HG02610 (cell line): ENCODE measurements around the gene OR10J5.
"Not testable (repeated sequence)": the region's sequence is repeated elsewhere in the genome, so short reads cannot be mapped to it uniquely, and the experiment has no call there.

ENCODE experiments used
- ATAC-seq: cut with Tn5 transposase; IDR thresholded peaks from one replicate; pipeline ENCODE4 v1.9.1; 2021; ENCODE audit warnings: mild to moderate bottlenecking, moderate library complexity; ENCODE audit not compliant: unreplicated experiment

The OR10J5 gene, protein sequence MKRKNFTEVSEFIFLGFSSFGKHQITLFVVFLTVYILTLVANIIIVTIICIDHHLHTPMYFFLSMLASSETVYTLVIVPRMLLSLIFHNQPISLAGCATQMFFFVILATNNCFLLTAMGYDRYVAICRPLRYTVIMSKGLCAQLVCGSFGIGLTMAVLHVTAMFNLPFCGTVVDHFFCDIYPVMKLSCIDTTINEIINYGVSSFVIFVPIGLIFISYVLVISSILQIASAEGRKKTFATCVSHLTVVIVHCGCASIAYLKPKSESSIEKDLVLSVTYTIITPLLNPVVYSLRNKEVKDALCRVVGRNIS

DNA sequence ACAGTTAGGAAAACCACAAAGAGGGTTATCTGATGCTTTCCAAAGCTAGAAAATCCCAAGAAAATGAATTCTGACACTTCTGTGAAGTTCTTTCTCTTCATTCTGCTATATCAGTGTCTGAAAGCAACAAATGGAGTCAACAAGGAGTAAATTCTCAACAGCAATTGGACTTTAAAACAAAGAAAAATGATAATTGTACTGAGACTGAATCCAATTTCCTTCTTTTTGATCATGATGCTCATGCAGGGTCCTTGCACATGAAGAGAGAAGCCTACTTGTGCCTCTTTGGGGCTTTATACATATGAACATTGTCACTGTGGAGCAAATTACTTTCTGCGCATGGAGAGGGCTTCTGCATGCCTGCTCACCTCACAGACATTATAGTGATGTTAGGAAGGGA, at the start of gene OR10J5:
TSS of gene OR10J5 (minus strand) at position 101 of the 400 bp plus-strand sequence. CDS start at position 101, 0 bp downstream.
- ATAC-seq, result no peak

DNA sequence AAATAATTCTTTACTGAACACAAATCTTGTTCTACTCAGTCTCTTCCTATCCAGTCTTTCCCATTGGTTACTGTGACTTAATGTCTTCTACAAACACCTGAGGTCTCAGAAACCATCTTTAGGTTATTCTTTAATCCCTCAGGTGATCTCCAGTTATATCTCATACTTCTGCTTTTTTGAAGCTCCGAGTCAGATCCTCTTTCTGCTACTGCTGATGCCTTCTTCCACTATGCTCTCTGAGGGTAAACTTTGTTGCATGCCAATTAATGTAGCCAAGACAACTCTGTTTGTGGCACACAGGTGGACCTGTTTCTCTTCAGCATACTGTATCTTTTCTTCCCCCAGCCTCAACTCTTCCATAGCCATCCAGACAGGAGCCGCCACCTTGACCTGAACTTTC, 48.7 kb upstream of the OR10J5 start:
- ATAC-seq, result no peak

DNA sequence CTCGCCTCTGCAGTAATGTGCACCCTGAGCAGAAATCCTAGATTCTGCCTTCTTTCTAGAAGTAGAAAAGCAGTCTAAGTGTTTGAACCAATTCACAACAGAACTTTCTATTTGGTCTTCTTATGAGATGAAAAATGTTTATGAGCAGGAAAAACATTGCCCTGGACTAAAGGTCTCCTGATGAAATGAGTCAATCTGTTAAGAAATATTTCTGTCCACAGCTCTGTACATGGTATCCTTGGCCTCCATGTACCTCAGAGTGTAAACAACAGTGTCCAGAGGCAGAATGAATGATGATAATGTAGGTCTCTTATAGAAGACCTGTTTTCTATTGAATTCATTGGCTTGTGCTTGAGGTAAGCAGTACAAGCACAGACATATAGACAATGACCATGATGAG, 45.6 kb upstream of the OR10J5 start:
- ATAC-seq, result no peak

DNA sequence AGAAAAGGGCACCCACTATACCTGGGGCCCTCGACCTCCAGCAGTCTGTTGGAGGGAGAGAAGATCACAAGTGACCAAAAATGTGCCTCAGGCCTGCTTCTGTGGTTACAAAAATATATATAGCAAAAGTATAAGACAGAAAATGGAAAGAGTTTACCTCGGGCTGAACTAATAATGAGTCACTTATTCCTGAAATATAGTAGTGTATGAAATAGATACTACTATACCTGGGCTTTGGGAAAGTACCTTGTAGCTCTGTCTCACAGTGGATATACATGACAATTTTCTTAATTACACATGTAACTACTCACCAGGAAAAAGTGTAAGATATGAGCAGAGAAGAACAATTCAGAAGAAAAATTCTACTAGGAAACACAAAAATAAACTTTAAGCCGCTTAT, 44.5 kb upstream of the OR10J5 start:
- no peak for ATAC-seq

DNA sequence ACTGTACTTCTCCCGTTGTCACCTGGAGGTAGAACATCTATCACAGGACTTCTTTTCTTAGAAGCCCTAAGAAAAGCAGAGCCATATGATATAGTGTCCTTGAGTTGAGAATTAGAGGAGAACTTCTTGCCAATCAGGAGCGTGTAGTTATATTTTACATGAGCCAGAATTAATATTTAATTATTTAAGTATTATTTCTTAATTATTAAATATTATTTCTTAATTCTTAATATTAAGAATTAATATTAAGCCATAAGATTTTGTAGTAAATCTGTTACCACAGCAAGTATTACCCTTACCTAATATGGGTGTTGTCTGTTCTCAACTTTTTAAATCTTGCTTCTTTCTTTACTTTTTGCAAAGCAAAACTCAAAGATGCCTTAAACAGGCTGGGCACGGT, 41.6 kb upstream of the OR10J5 start:
- no peak for ATAC-seq

DNA sequence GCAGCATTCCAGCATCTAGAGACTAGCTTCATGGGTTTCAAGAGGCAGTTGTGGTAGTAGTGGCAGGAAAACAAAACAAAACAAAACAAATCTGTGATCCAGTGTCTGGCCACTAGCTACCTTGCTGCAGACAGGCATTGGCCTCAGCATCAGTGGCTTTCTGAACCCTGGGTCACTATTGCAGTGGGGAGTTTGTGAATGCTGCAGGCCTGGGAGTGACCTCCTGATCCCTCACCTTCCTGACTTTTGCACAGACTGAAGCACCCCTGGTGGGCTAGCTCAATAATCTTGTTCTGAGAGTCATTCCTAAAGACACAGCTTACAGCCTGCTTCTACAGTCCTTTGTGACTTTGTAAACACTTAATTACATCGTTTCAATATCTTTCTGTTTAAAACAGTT, 26.9 kb upstream of the OR10J5 start:
- ATAC-seq, result no peak

DNA sequence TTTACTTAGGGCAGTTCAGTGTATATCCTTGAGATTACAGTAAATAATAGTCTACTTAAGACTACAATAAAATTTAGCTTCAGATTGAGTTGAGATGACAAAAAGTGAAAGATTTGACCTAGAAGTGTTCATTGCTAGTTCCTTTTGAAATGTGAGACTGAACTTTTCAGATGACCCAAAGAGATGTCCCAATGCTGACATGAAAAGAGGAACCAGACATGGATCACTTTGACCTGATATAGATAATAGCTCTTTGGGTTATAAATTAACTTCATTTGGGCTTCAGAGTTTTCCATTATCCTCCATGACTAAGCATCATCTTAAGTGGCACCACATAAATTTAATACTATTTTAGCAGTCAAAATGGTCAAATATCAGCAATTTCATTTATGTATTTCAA, 25.7 kb upstream of the OR10J5 start:
- ATAC-seq, result no peak

DNA sequence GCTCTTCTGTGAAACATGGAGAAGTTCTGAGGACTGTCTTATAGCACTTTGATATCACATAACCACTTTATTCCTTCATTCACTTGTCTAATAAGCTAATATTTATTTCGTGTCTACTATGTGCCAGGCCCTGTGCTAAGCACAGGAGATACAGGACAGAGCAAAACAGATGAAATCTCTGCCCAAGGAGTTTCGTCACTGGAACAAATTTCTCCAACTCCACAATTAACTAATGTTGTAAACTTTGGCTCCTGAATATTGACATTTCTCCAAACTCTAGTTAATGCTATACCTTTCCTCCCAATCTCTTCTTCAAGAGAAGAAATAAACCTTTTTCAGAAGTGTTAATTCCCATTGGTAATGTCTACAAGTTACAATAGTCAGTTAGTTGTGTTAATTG, 24.8 kb upstream of the OR10J5 start:
- ATAC-seq, result no peak

DNA sequence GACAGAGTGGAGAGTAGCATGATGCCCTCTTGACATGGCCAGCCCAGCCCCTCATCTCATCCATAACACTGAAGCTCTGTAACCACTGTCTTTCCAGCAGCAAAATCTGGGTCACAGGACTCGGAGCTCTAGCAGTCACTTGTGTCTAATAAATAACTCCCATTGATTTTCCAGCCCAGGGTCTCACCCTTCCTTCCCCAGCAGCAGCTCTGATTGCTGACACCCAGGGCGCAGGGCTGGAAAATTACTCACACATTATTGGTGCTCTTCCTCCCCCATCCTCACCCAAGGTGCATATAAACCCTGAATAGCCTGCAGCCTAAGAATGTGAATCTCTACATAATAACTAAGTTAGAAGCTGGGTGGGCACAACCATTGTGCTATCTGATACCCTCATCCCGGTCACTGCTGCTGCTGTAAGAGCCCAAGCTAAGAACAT, 21.1 kb upstream of the OR10J5 start:
- ATAC-seq, result no peak

DNA sequence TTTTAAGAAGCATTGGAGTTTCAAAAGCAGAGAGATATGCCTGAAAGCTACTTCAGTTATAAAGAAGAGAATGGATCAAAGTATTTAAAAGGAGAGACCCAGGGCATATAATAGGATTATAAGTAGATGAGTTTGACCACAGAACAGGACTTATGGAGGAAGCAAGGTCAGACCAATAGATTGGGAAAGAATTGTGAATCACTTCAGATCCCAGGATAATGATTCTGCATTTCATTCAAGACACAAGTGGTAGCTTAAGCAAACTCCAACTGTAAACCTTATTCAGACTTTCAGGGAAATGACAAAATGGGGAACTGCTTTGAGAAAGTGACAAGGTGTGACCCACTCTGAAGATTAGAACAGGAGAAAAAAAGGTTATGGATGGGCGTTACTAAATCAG, 18.9 kb upstream of the OR10J5 start:
- no peak for ATAC-seq

DNA sequence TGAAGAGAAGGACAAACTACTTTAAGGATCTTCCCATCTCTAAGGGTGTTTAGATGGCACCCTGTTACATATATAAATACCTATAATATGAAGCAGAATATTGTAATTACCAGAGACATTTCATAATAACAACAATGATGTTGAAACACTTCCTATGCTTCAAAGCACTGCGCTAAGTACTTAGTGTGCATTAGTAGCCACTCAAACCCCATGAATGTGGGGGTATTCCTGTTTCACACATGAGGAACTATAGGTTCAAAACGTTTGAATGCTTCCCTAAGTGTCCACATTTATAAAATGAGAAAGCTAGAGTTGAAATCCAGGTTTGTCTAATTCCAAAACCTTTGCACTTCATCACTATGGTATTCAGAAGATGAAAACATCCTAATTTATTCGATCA, 18.5 kb upstream of the OR10J5 start:
- ATAC-seq, result no peak

DNA sequence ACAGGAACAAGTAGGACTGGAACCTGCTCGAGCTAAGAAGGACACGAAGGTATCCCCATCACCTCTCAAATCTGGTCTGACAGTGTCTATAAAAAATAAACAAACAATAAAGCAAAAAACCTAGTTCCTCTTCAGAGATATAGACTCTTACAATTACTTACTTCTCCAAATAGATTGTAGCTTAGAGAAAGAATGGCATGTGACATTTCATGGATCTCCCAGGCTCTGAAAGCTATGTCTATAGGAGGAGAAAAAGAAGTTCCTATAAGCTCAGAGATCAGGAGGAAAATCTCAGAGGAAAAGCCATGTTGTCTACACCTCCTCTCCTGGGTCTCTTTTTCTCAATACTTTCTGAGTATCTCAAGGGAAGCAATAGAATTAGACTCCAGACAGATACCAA, 12.3 kb upstream of the OR10J5 start:
- ATAC-seq, result no peak

DNA sequence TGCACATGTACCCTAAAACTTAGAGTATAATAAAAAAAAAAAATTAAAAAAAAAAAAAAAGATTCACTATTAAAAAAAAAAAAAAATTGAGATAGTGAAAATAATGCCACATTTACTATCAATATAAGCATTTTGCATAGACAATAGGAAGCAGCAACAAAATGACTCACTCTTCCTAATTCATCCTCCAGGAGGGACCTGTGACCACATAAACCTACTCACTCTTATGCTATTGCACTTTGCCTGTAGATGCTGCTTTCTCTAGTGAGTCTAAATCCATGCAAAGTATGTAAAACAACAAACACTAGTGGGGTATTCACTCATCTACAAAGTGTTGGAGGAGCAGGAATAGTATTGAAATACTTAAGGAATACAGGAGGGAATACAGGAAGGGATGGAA, 2.9 kb downstream of the OR10J5 start:
- no peak for ATAC-seq

DNA sequence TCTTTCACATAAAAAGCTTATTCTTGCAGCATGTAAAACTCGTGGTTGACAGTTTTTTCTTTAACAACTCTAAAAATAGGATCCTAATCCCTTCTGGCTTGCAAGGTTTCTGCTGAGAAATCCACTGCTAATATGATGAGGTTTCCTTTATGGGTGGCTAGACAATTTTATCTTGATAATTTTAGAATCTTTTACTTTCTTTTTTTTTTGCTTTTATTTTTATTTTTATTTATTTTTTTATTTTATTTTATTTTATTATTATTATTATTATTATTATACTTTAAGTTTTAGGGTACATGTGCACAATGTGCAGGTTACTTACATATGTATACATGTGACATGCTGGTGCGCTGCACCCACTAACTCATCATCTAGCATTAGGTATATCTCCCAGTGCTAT, 11.0 kb downstream of the OR10J5 start:
- not testable (repeated sequence) for ATAC-seq

DNA sequence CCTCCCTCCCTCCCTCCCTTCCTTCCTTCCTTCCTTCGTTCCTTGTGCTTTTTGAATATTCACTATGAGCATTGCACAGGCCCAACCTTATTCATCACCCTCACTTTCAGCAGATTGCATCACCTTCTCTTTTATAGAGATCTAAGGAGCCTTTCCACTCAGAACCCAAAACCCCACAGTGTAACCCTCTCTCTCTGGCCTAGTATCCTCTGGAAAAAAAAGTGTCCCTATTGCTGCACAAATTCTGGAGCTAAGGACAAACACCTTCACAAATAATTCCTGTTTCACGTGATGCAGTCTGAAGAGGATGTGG, 25.6 kb downstream of the OR10J5 start:
- no peak for ATAC-seq

DNA sequence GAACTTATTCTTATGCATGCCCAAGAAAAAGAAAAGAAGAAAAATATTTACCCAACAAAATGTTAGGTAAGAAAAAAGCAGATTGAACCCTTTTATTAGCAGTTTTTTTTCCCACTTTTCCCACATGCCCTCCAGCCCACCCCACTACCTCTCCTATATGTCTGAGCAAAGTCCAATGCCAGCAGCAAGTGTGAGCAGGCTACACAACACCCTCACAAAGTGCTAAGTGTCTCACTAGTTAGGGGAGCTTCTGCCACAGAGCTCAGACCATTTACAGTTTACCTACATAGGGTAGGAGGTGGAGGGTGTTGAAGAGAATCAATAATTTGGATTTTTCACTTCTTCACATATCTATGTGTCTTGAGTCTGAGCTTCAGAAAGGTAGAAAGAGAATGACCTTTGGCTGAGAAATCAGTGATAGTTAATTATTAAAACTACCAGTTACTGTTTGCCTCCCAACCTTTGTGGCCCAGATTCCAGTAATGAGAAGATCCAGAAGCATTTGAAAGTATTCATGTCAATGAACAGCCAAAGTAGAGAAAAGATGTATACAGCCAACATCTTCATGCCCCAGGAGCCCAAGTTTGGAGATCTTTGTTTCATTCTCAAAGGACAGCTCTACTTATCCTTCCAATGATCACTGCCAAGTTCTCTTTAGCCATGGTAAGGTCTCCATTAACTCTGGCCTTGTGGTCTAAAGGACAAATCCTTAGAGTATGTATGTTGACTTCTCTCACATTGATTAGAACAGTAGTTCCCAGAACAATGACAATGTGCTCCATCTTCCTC, 26.2 kb downstream of the OR10J5 start:
- ATAC-seq, result no peak

DNA sequence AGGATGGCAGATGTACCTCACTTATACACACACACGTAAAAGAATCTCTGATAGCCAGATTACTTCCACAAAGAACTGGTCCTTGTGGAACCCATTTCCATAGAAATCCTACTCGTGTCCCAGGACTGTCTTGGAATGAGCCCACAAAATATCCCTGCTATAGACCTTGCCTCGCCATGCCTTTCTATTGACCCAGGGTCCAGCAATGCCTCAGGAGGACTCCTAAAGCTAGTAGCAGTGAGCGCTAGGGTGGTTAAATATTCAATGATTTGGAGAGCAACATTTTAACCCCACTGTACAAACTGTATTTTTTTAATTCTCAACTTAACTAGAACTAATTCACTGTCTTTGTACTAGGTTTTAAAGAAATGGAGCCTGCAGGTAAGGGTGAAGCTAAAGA, 26.9 kb downstream of the OR10J5 start:
- no peak for ATAC-seq

DNA sequence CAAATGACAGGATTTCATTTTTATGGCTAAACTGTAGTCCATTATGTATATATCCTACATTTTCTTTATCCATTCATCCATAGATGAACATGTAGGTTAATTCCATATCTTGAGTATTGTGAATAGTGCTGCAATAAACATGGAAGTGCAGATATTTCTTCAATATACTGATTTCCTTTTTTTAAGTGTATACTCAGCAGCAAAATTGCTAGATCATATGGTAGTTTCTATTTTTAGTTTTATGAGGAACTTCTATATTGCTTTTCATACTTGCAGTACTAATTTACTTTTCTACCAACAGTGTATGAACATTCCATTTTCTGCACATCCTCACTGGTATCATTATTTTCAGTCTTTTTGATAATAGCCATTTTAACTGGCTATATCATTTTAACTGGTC, 30.1 kb downstream of the OR10J5 start:
- ATAC-seq, result no peak

DNA sequence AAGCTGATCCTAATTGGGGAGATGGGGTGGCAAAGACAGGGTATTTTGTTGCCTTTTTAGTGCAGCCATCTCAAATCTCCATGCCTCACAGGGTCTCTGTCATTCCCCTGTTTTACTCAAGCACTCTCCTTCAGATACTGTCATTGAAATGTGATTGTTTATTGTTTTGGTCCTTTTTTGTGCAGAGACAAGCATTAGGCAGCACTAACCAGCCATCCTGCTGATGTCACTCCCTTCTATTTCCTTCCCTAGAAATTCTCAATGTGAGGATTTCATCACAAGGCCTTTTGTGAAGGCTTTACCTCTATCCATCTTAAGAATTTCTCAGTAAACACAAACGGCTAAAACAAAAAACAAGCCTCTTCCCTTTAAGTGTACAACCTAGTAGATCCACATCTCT, 34.7 kb downstream of the OR10J5 start:
- no peak for ATAC-seq

DNA sequence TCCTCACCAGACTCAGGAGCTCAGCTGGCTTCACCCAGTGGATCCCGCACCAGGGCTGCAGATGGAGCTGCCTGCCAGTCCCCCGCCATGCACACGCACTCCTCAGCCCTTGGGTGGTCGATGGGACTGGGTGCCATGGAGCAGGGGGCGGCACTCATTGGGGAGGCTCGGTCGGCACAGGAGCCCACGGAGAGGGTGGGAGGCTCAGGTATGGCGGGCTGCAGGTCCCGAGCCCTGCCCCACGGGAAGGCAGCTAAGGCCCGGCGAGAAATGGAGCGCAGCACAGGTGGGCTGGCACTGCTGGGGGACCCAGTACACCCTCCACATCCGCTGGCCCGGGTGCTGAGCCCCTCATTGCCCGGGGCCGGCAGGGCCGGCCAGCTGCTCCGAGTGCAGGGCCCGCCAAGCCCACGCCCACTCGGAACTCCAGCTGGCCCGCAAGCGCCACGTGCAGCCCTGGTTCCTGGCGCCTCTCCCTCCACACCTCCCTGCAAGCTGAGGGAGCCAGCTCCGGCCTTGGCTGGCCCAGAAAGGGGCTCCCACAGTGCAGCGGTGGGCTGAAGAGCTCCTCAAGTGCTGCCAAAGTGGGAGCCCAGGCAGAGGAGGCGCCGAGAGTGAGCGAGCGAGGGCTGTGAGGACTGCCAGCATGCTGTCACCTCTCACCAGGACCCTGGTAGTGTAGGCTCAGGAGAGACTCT, 41.1 kb downstream of the OR10J5 start:
- not testable (repeated sequence) for ATAC-seq

DNA sequence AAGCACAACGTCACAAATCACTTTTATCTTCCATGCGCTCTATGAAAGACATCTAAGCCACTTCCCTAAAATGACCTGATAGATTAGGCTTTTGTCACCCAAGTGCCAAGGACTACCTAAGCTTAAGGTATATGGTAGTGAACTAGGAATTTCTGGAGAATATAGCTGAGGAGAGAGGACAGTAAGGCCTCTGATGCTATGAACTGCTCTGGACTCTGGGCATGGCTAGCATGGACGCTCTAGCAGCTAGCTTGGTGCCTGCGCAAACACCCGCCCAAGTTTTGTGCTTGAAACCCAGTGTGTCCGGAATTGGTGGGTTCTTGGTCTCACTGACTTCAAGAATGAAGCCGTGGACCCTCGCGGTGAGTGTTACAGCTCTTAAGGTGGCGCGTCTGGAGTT, 42.5 kb downstream of the OR10J5 start:
- ATAC-seq, result no peak
